GM12865 (cell line): ENCODE data around the gene BCAR1.
"Not testable (repeated sequence)": the region's sequence is repeated elsewhere in the genome, so short reads cannot be mapped to it uniquely, and the experiment has no call there.

ENCODE experiments used
- DNase-seq: peaks from one replicate; pipeline ENCODE4 v3.0.0; 2010; ENCODE audit warnings: low read depth
- H3K4me3 ChIP-seq: 2 replicates; pipeline ENCODE4 v1.5.1; 2011; ENCODE audit warnings: mild to moderate bottlenecking, low read depth, low read length, control low read depth
- CTCF ChIP-seq: IDR thresholded peaks from 2 replicates; pipeline ENCODE4 v1.5.1; 2011; ENCODE audit warnings: low read length, control low read depth, low read depth, inconsistent platforms; ENCODE audit not compliant: insufficient read depth; ENCODE audit errors: missing control alignments

BCAR1 gene

GRCh38 chr16:75227361-75228142 is 23.9 kb downstream of the BCAR1 start:
- H3K4me3 ChIP-seq: no peak overlapping the region
- no peak for DNase-seq
- no peak for TF ChIP-seq CTCF

GRCh38 chr16:75226550-75227360 is 24.7 kb downstream of the BCAR1 start:
- no peak overlapping the region for H3K4me3 ChIP-seq
- TF ChIP-seq CTCF: no peak
- no peak for DNase-seq

GRCh38 chr16:75225678-75226515 is 25.5 kb downstream of the BCAR1 start:
- no peak for TF ChIP-seq CTCF
- no peak overlapping the region for H3K4me3 ChIP-seq
- no peak for DNase-seq

GRCh38 chr16:75225092-75225491 is 26.3 kb downstream of the BCAR1 start:
- TF ChIP-seq CTCF: no peak
- DNase-seq: no peak
- no peak overlapping the region for H3K4me3 ChIP-seq

GRCh38 chr16:75224306-75225082 is 26.9 kb downstream of the BCAR1 start:
- no peak overlapping the region for H3K4me3 ChIP-seq
- DNase-seq: no peak
- TF ChIP-seq CTCF: no peak

DNA sequence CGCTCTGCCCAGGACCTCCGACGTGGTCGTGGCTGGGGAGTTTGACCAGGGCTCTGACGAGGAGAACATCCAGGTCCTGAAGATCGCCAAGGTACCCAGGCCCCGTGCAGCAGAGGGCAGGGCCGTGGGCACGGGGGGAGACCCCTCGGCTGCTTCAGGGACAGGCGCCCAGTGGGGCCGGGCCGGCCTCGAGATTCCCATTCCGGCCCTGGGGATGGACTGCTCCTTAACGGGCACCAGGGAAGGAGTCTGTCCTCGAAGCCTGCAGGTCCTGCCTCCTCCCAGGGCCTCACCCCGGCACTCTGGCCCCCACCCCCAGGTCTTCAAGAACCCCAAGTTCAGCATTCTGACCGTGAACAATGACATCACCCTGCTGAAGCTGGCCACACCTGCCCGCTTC is 28.3 kb downstream of the BCAR1 start:
- DNase-seq, H3K4me3 ChIP-seq: not testable (repeated sequence)
